ENCODE data around the gene ZMYND8.

The ZMYND8 gene

DNA sequence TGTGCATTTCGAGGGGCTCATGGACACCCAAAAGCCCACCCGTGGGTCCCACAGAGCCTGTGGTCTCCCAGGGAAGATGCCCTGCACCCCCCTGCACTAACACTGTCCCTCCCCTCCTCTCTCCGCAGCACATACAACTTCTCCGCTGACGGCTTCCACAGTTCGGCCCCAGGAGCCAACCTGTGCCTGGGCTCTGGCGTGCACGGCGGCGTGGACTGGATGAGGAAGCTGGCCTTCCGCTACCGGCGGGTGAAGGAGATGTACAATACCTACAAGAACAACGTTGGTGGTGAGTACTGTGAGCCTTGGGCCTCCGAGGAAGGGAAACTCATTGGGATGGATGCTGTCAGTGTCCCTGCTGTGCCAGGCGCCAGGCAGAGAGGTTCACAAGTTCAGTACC lies 183.9 kb downstream of the ZMYND8 start:
- Histone ChIP-seq H3K4me3 (ENCODE audit: low read length) (no peak overlapping the region), H3K9ac (ENCODE audit: low read length) (no peak overlapping the region), H3K36me3 (replicated peaks; ENCODE audit: insufficient read depth, low read length) (no peaks in the 10 kb centered on the region), H3K4me1 (ENCODE audit: low read length) (no peaks in the 10 kb centered on the region), H3K27me3 (replicated peaks; ENCODE audit: insufficient read depth, low read length) (no peaks in the 10 kb centered on the region), H3K9me2 (replicated peaks; ENCODE audit: insufficient read depth, low read length) (no peaks in the 10 kb centered on the region), H2AFZ (ENCODE audit: low read length) (no peak overlapping the region), H3K9me3 (replicated peaks; ENCODE audit: insufficient read depth, low read length) (no peaks in the 10 kb centered on the region), H3K79me2 (ENCODE audit: low read length) (no peaks in the 10 kb centered on the region), H3K27ac (ENCODE audit: low read length) (no peak overlapping the region), H3F3A (ENCODE audit: insufficient read depth, low read length) (no peaks in the 10 kb centered on the region), H3K4me2 (ENCODE audit: low read depth, low read length) (no peak overlapping the region), H4K20me1 (ENCODE audit: insufficient read depth, low read length) (no peaks in the 10 kb centered on the region)
- no peak for TF ChIP-seq EZH2 (optimal IDR thresholded peaks at IDR 0.05; ENCODE audit: low read depth, low read length)
- no peak for DNase-seq

DNA sequence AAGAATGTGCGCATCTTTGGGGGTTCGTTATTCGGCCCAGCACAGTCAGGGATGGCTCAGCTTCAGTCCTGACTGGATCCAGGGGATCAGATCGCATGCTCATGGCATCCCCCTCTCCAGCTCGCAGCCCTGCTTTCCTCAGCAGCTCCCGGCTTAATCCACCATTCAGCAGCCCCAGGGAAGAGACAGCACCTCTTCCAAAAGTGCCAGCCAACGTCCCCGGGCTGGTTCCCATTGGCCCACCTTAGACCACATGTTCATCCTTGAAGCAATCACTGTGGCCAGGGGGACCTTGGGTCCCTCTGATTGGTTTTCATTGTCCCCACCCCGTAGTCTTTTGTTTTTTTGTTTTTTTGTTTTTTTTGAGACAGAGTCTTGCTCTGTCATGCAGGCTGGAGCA lies 188.7 kb downstream of the ZMYND8 start:
- no peak overlapping the region for H2AFZ ChIP-seq (ENCODE audit: low read length)
- H3K9me3 ChIP-seq (replicated peaks; ENCODE audit: insufficient read depth, low read length) = no peaks in the 10 kb centered on the region
- no peak overlapping the region for H3K4me3 ChIP-seq (ENCODE audit: low read length)
- H3K27ac ChIP-seq (ENCODE audit: low read length) = no peak overlapping the region
- no peak overlapping the region for H3K9ac ChIP-seq (ENCODE audit: low read length)
- no peaks in the 10 kb centered on the region for H3K4me1 ChIP-seq (ENCODE audit: low read length)
- no peaks in the 10 kb centered on the region for H3F3A ChIP-seq (ENCODE audit: insufficient read depth, low read length)
- no peaks in the 10 kb centered on the region for H3K79me2 ChIP-seq (ENCODE audit: low read length)
- H3K9me2 ChIP-seq (replicated peaks; ENCODE audit: insufficient read depth, low read length) = no peaks in the 10 kb centered on the region
- TF ChIP-seq, protein P1, sequence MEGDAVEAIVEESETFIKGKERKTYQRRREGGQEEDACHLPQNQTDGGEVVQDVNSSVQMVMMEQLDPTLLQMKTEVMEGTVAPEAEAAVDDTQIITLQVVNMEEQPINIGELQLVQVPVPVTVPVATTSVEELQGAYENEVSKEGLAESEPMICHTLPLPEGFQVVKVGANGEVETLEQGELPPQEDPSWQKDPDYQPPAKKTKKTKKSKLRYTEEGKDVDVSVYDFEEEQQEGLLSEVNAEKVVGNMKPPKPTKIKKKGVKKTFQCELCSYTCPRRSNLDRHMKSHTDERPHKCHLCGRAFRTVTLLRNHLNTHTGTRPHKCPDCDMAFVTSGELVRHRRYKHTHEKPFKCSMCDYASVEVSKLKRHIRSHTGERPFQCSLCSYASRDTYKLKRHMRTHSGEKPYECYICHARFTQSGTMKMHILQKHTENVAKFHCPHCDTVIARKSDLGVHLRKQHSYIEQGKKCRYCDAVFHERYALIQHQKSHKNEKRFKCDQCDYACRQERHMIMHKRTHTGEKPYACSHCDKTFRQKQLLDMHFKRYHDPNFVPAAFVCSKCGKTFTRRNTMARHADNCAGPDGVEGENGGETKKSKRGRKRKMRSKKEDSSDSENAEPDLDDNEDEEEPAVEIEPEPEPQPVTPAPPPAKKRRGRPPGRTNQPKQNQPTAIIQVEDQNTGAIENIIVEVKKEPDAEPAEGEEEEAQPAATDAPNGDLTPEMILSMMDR (IDR thresholded peaks at IDR 0.05; ENCODE audit: low read length) = no peak
- no peak for TF ChIP-seq EZH2 (optimal IDR thresholded peaks at IDR 0.05; ENCODE audit: low read depth, low read length)
- no peak for TF ChIP-seq EZH2phosphoT487 (IDR thresholded peaks at IDR 0.05; ENCODE audit: low read length)
- no peaks in the 10 kb centered on the region for H3K36me3 ChIP-seq (replicated peaks; ENCODE audit: insufficient read depth, low read length)
- no peak overlapping the region for H3K4me2 ChIP-seq (ENCODE audit: low read depth, low read length)
- H3K27me3 ChIP-seq (replicated peaks; ENCODE audit: insufficient read depth, low read length) = no peaks in the 10 kb centered on the region
- H4K20me1 ChIP-seq (ENCODE audit: insufficient read depth, low read length) = no peaks in the 10 kb centered on the region
- no peak for DNase-seq

DNA sequence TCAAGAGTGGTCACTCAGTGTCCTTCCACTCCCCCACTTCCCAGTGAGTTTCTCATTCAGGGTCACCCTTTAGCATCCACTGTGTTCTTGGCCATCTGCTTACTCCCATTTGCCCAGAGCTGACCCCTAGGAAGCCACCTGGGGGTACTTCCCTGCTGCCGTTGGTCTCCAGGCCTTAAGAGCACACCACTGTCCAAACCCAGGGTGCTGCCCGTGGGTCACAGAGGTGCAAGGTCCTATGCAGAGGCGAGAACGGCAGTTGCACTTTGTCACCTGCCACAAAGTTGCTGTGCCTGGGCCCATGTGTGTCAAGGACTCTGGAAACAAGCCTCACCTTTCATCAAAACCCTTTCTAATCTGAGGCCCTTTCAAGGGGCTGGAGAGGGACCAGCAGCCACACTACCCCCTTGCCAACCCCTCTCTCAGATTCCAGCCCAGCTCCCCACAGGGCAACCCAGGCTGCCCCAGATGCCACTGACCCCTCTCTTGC lies 191.1 kb downstream of the ZMYND8 start:
- no peak overlapping the region for H2AFZ ChIP-seq (ENCODE audit: low read length)
- H3K79me2 ChIP-seq (ENCODE audit: low read length) = no peaks in the 10 kb centered on the region
- H3K4me2 ChIP-seq (ENCODE audit: low read depth, low read length) = no peak overlapping the region
- H3K9me3 ChIP-seq (replicated peaks; ENCODE audit: insufficient read depth, low read length) = no peaks in the 10 kb centered on the region
- H3K9me2 ChIP-seq (replicated peaks; ENCODE audit: insufficient read depth, low read length) = no peaks in the 10 kb centered on the region
- H3K4me3 ChIP-seq (ENCODE audit: low read length) = no peak overlapping the region
- H4K20me1 ChIP-seq (ENCODE audit: insufficient read depth, low read length) = no peaks in the 10 kb centered on the region
- no peaks in the 10 kb centered on the region for H3K4me1 ChIP-seq (ENCODE audit: low read length)
- H3K9ac ChIP-seq (ENCODE audit: low read length) = no peak overlapping the region
- H3K27me3 ChIP-seq (replicated peaks; ENCODE audit: insufficient read depth, low read length) = no peaks in the 10 kb centered on the region
- no peaks in the 10 kb centered on the region for H3K36me3 ChIP-seq (replicated peaks; ENCODE audit: insufficient read depth, low read length)
- H3F3A ChIP-seq (ENCODE audit: insufficient read depth, low read length) = no peaks in the 10 kb centered on the region
- no peak for DNase-seq
- TF ChIP-seq, protein P1 (IDR thresholded peaks at IDR 0.05; ENCODE audit: low read length) = no peak
- no peak for TF ChIP-seq EZH2 (optimal IDR thresholded peaks at IDR 0.05; ENCODE audit: low read depth, low read length)
- no peak for TF ChIP-seq EZH2phosphoT487 (IDR thresholded peaks at IDR 0.05; ENCODE audit: low read length)
- no peak overlapping the region for H3K27ac ChIP-seq (ENCODE audit: low read length)

DNA sequence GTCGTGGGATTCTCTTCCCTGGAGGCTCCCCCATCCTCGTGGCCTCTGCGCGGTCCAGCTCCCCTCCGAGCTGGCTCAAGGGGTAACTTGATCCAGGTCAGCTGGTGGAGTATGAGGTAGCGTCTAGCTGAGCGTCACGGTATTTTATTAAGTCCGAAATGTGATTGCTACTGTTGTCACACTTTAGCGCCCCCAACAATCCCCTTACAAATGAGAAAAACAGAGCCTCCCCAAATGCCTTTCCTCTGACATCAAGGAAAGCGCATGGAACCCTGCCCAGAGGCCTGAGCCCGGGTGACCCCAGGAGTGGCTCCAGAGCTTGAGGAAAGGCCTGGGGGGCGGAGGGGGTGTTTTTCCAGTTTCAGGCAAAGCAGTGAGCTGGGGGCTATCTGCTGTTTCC lies 192.4 kb downstream of the ZMYND8 start:
- Histone ChIP-seq H3K27me3 (replicated peaks; ENCODE audit: insufficient read depth, low read length) (no peaks in the 10 kb centered on the region), H2AFZ (ENCODE audit: low read length) (no peak overlapping the region), H4K20me1 (ENCODE audit: insufficient read depth, low read length) (no peaks in the 10 kb centered on the region), H3K79me2 (ENCODE audit: low read length) (no peaks in the 10 kb centered on the region), H3K36me3 (replicated peaks; ENCODE audit: insufficient read depth, low read length) (no peaks in the 10 kb centered on the region), H3K27ac (ENCODE audit: low read length) (no peak overlapping the region), H3K9me3 (replicated peaks; ENCODE audit: insufficient read depth, low read length) (no peaks in the 10 kb centered on the region), H3K9me2 (replicated peaks; ENCODE audit: insufficient read depth, low read length) (no peaks in the 10 kb centered on the region), H3K4me3 (ENCODE audit: low read length) (no peak overlapping the region), H3K9ac (ENCODE audit: low read length) (no peak overlapping the region), H3F3A (ENCODE audit: insufficient read depth, low read length) (no peaks in the 10 kb centered on the region), H3K4me2 (ENCODE audit: low read depth, low read length) (no peak overlapping the region), H3K4me1 (ENCODE audit: low read length) (no peaks in the 10 kb centered on the region)
- TF ChIP-seq EZH2 (optimal IDR thresholded peaks at IDR 0.05; ENCODE audit: low read depth, low read length) = no peak
- TF ChIP-seq, protein P1 (IDR thresholded peaks at IDR 0.05; ENCODE audit: low read length) = no peak
- TF ChIP-seq EZH2phosphoT487 (IDR thresholded peaks at IDR 0.05; ENCODE audit: low read length) = no peak
- no peak for DNase-seq
